GM12878 (cell line): ENCODE results near the gene ARHGAP21.

Experiments
- BCL11A ChIP-seq: IDR thresholded peaks from 2 replicates; pipeline ENCODE4 v1.6.1; 2011; ENCODE audit warnings: low read depth, low read length
- EED ChIP-seq: sonication (generic); IDR thresholded peaks from 2 replicates; pipeline ENCODE4 v1.6.1; 2016; ENCODE audit warnings: antibody characterized with exemption, low read depth
- EGR1 ChIP-seq, 2 experiments: IDR thresholded peaks; 1 replicate in 1 of 2; 2 replicates in 1 of 2; pipeline ENCODE4 v1.6.1; 2011 to 2012; ENCODE audit warnings: low read depth in 2 of 2, low read length in 2 of 2, borderline replicate concordance in 1 of 2, mild to moderate bottlenecking in 1 of 2, moderate library complexity in 1 of 2
- ESRRA ChIP-seq: IDR thresholded peaks from 2 replicates; pipeline ENCODE4 v1.6.1; 2012; ENCODE audit warnings: mild to moderate bottlenecking, low read length, improper control_type of control experiment
- RAD21 ChIP-seq: IDR thresholded peaks from 2 replicates; pipeline ENCODE4 v1.6.1; 2011; ENCODE audit warnings: mild to moderate bottlenecking, low read depth, low read length, moderate library complexity; ENCODE audit not compliant: insufficient read depth
- SRF ChIP-seq, 2 experiments: IDR thresholded peaks; 2 replicates each; pipeline ENCODE4 v1.6.1; 2011; ENCODE audit warnings: low read depth in 2 of 2, low read length in 2 of 2, mild to moderate bottlenecking in 1 of 2, moderate library complexity in 1 of 2
- TF ChIP-seq, protein P1 (sequence below): IDR thresholded peaks from 2 replicates; pipeline ENCODE4 v1.6.1; 2011; ENCODE audit warnings: borderline replicate concordance, low read depth, mild to moderate bottlenecking, moderate library complexity, mixed read lengths, low read length; ENCODE audit not compliant: insufficient read depth; ENCODE audit errors: extremely low read length
- TF ChIP-seq, protein P2 (sequence below), 3 experiments: IDR thresholded peaks in 2 of 3; conservative IDR thresholded peaks in 1 of 3; 2 replicates each; pipeline ENCODE4 v1.5.1; 2011; ENCODE audit warnings: low read depth in 3 of 3, low read length in 3 of 3, mild to moderate bottlenecking in 3 of 3, control low read depth in 2 of 3, moderate library complexity in 2 of 3, inconsistent platforms in 1 of 3, mixed read lengths in 1 of 3; ENCODE audit not compliant: control insufficient read depth in 2 of 3, insufficient read depth in 1 of 3; ENCODE audit errors: extremely low read depth in 1 of 3
- TF ChIP-seq, protein P3 (sequence below): IDR thresholded peaks from 2 replicates; pipeline ENCODE4 v1.6.1; 2012; ENCODE audit warnings: low read depth, low read length, improper control_type of control experiment

DNA sequence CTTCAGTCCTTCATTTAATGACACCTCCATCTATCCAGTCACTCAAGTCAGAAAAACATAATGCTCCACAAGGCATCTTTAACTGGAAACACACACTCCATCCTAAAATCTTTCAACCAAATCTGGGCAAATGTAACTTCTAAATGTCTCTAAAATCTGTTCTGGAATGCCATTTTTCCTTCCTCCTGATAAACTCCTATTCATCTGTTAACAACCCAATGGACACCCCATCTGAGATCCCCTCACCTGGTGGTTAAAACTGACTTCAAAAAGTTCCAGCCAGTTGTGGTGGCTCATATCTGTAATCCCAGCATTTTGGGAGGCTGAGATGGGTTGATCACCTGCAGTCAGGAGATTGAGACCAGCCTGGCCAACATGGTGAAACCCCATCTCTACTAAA is 78.7 kb downstream of the ARHGAP21 start:
- TF ChIP-seq, protein P1, sequence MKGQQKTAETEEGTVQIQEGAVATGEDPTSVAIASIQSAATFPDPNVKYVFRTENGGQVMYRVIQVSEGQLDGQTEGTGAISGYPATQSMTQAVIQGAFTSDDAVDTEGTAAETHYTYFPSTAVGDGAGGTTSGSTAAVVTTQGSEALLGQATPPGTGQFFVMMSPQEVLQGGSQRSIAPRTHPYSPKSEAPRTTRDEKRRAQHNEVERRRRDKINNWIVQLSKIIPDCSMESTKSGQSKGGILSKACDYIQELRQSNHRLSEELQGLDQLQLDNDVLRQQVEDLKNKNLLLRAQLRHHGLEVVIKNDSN, result no peak
- no peak for TF ChIP-seq RAD21
- no peak for TF ChIP-seq EGR1 (IDR thresholded peaks at IDR 0.05; ENCODE audit: borderline replicate concordance in 1 of 2, low read depth in 2 of 2, low read length in 2 of 2)
- TF ChIP-seq, protein P2, sequence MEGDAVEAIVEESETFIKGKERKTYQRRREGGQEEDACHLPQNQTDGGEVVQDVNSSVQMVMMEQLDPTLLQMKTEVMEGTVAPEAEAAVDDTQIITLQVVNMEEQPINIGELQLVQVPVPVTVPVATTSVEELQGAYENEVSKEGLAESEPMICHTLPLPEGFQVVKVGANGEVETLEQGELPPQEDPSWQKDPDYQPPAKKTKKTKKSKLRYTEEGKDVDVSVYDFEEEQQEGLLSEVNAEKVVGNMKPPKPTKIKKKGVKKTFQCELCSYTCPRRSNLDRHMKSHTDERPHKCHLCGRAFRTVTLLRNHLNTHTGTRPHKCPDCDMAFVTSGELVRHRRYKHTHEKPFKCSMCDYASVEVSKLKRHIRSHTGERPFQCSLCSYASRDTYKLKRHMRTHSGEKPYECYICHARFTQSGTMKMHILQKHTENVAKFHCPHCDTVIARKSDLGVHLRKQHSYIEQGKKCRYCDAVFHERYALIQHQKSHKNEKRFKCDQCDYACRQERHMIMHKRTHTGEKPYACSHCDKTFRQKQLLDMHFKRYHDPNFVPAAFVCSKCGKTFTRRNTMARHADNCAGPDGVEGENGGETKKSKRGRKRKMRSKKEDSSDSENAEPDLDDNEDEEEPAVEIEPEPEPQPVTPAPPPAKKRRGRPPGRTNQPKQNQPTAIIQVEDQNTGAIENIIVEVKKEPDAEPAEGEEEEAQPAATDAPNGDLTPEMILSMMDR (IDR thresholded peaks at IDR 0.05 in 2 of 3, conservative IDR thresholded peaks at IDR 0.05 in 1 of 3; ENCODE audit: control insufficient read depth in 2 of 3, extremely low read depth in 1 of 3, insufficient read depth in 1 of 3, low read depth in 3 of 3, low read length in 3 of 3), result no peak
- no peak for TF ChIP-seq ESRRA
- no peak for TF ChIP-seq SRF (IDR thresholded peaks at IDR 0.05; ENCODE audit: low read depth in 2 of 2, low read length in 2 of 2)
- no peak for TF ChIP-seq BCL11A
- TF ChIP-seq, protein P3, sequence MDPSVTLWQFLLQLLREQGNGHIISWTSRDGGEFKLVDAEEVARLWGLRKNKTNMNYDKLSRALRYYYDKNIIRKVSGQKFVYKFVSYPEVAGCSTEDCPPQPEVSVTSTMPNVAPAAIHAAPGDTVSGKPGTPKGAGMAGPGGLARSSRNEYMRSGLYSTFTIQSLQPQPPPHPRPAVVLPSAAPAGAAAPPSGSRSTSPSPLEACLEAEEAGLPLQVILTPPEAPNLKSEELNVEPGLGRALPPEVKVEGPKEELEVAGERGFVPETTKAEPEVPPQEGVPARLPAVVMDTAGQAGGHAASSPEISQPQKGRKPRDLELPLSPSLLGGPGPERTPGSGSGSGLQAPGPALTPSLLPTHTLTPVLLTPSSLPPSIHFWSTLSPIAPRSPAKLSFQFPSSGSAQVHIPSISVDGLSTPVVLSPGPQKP, result no peak
- TF ChIP-seq EED, result no peak
